A549 (cell line): Measurements from ENCODE around the gene MOK. TPM values are rescaled to one million over a fixed set of nuclear protein-coding genes. Genes with fewer than 3 reads are reported as not detected.
"Not testable (repeated sequence)": the region's sequence is repeated elsewhere in the genome, so short reads cannot be mapped to it uniquely, and the experiment has no call there.

Experiments
- ATAC-seq, 2 experiments: fragments of 200-7000 bp in 1 of 2; fragments of >200 bp in 1 of 2; cut with Nextera tagmentation in 1 of 2; cut with Tn5 transposase in 1 of 2; 3 replicates each; pipeline versions ENCODE4 v1.8.0 to v1.9.1; 2018 to 2020; ENCODE audit warnings: mild to moderate bottlenecking in 1 of 2, moderate library complexity in 1 of 2
- CTCF ChIA-PET: fragments of 300-600 bp; sonication (Branson Sonifier 250); formaldehyde crosslinking; extraction: SDS; loops from one replicate; lab custom pipeline; 2021; ENCODE audit warnings: antibody characterized with exemption, inconsistent platforms; lab: Yijun Ruan, JAX
- POLR2A ChIA-PET: fragments of 350-600 bp; formaldehyde crosslinking; extraction: SDS; loops from one replicate; lab custom pipeline; 2021; ENCODE audit warnings: antibody characterized with exemption, inconsistent platforms; lab: Yijun Ruan, JAX
- DNase-seq, 2 experiments: peaks; one replicate each; pipeline versions ENCODE4 v3.0.0 to v3.0.0-alpha.2; 2011 to 2016; ENCODE audit warnings: low read depth in 1 of 2, low spot score in 1 of 2
- FAIRE-seq: peaks from 2 replicates; lab custom pipeline; 2011; peaks lifted over from hg19 to GRCh38; lab: Jason Lieb, UNC
- H3K27ac ChIP-seq, 2 experiments: fragments of >200 bp; sonication (Bioruptor Twin); formaldehyde crosslinking; 3 replicates each; pipeline ENCODE4 v1.5.1; 2016 to 2017
- H3K4me1 ChIP-seq: fragments of >200 bp; sonication (Bioruptor Twin); formaldehyde crosslinking; 3 replicates; pipeline ENCODE4 v1.6.1; 2016
- H3K4me2 ChIP-seq: fragments of >200 bp; sonication (Bioruptor Twin); formaldehyde crosslinking; 3 replicates; pipeline ENCODE4 v1.6.1; 2016
- H3K4me3 ChIP-seq: fragments of >200 bp; sonication (Bioruptor Twin); formaldehyde crosslinking; 3 replicates; pipeline ENCODE4 v1.5.1; 2016
- H3K9me3 ChIP-seq: fragments of >200 bp; sonication (Bioruptor Twin); formaldehyde crosslinking; 3 replicates; pipeline ENCODE4 v1.6.1; 2016
- ATOH8 ChIP-seq: fragments of 250-450 bp; sonication (Bioruptor Pico); IDR thresholded peaks from 2 replicates; pipeline ENCODE4 v1.5.0; 2020; ENCODE audit warnings: low read depth, mild to moderate bottlenecking, moderate library complexity
- BCL3 ChIP-seq: fragments of >200 bp; sonication (Bioruptor Twin); formaldehyde crosslinking; IDR thresholded peaks from 3 replicates; pipeline ENCODE4 v1.6.1; 2016
- CHD4 ChIP-seq: fragments of 200-600 bp; sonication (generic); IDR thresholded peaks from 2 replicates; pipeline ENCODE4 v1.6.1; 2016; ENCODE audit warnings: antibody characterized with exemption, mild to moderate bottlenecking, borderline replicate concordance
- ELK1 ChIP-seq: fragments of 150-350 bp; IDR thresholded peaks from 2 replicates; pipeline ENCODE4 v1.6.1; 2014; ENCODE audit warnings: low read depth, mild to moderate bottlenecking, low read length
- ESRRA ChIP-seq: fragments of 150-350 bp; IDR thresholded peaks from 2 replicates; pipeline ENCODE4 v1.6.1; 2014; ENCODE audit warnings: mild to moderate bottlenecking, low read length, borderline replicate concordance
- FOSL2 ChIP-seq, 2 experiments: fragments of 450-650 bp in 1 of 2; fragments of >200 bp in 1 of 2; sonication (Bioruptor Twin) in 1 of 2; formaldehyde crosslinking; IDR thresholded peaks; 2 replicates each; pipeline versions ENCODE4 v1.5.0 to v1.6.1; 2016 to 2020; ENCODE audit warnings: mild to moderate bottlenecking in 1 of 2, moderate library complexity in 1 of 2
- HOXA7 ChIP-seq: fragments of 250-450 bp; sonication (Bioruptor Pico); IDR thresholded peaks from 2 replicates; pipeline ENCODE4 v1.5.0; 2020; ENCODE audit warnings: mild to moderate bottlenecking, moderate library complexity
- KDM5A ChIP-seq: fragments of 200-600 bp; sonication (generic); IDR thresholded peaks from 2 replicates; pipeline ENCODE4 v1.6.1; 2016; ENCODE audit warnings: antibody characterized with exemption, mild to moderate bottlenecking
- NFE2L2 ChIP-seq: fragments of 150-350 bp; conservative IDR thresholded peaks from 2 replicates; pipeline ENCODE4 v1.6.1; 2014; ENCODE audit warnings: low read length
- PHF8 ChIP-seq: fragments of 200-600 bp; sonication (generic); IDR thresholded peaks from 2 replicates; pipeline ENCODE4 v1.6.1; 2016; ENCODE audit warnings: low read depth, mild to moderate bottlenecking, antibody characterized with exemption, moderate library complexity, borderline replicate concordance
- POLR2A ChIP-seq: IDR thresholded peaks from 2 replicates; pipeline ENCODE4 v1.6.1; 2012; ENCODE audit warnings: mild to moderate bottlenecking, low read length
- RCOR1 ChIP-seq: fragments of 150-350 bp; IDR thresholded peaks from 2 replicates; pipeline ENCODE4 v1.6.1; 2014; ENCODE audit warnings: antibody characterized with exemption, low read length, low read depth
- RFX5 ChIP-seq: fragments of 450-650 bp; IDR thresholded peaks from 2 replicates; pipeline ENCODE4 v1.7.1; 2014; ENCODE audit warnings: antibody characterized with exemption, mild to moderate bottlenecking, moderate library complexity
- SMC3 ChIP-seq: fragments of >200 bp; sonication (Bioruptor Twin); formaldehyde crosslinking; IDR thresholded peaks from 3 replicates; pipeline ENCODE4 v1.6.1; 2018; ENCODE audit warnings: inconsistent platforms
- TFCP2L1 ChIP-seq: fragments of 250-450 bp; sonication (Bioruptor Pico); IDR thresholded peaks from 2 replicates; pipeline ENCODE4 v1.5.0; 2021; ENCODE audit warnings: mild to moderate bottlenecking
- USF2 ChIP-seq: fragments of 450-650 bp; IDR thresholded peaks from 2 replicates; pipeline ENCODE4 v1.6.1; 2014; ENCODE audit warnings: antibody characterized with exemption
- ZC3H11A ChIP-seq: fragments of 450-650 bp; IDR thresholded peaks from 2 replicates; pipeline ENCODE4 v1.6.1; 2014; ENCODE audit warnings: antibody characterized with exemption, mild to moderate bottlenecking
- ZSCAN20 ChIP-seq: fragments of 250-450 bp; sonication (Bioruptor Pico); IDR thresholded peaks from 2 replicates; pipeline ENCODE4 v1.8.0; 2022; ENCODE audit warnings: mild to moderate bottlenecking, moderate library complexity
- WGBS: methylation state at CpG from one replicate; pipeline ENCODE4 v1.1.6; 2017; ENCODE audit errors: missing lambda C conversion rate; 5-methylcytosine and 5-hydroxymethylcytosine counted together
- polyA minus RNA-seq: library from RNA; depleted of rRNA, polyadenylated mRNA; stranded (reverse); fragments of >200 nt; gene quantifications from 2 replicates; pipeline ENCODE4 v1.2.3, GENCODE V29; 2011; rRNA and poly(A)+ RNA removed
- polyA plus RNA-seq, 4 experiments: library from polyadenylated mRNA; depleted of rRNA in 3 of 4; stranded (reverse); fragments of >200 nt; fragmentation: RNase III in 1 of 4; extraction: RNeasy Plus Mini Kit Qiagen cat#74134 plus additional on column Dnase treatment in 1 of 4; gene quantifications; 2 replicates in 3 of 4; 3 replicates in 1 of 4; pipeline ENCODE4 v1.2.3, GENCODE V29; 2011 to 2017

Gene MOK
- polyA plus RNA-seq (2011; rRNA removed) = 10.4 and 12.6 TPM in 2 replicates
- 21.3 and 23.1 TPM in 2 replicates for polyA plus RNA-seq (2012; cell fraction: cytosol; rRNA removed)
- 93.2 and 98.3 TPM in 2 replicates for polyA plus RNA-seq (2012; cell fraction: nucleus; rRNA removed)
- polyA plus RNA-seq (2017; fragmentation: RNase III; extraction: RNeasy Plus Mini Kit Qiagen cat#74134 plus additional on column Dnase treatment) = 18.5 to 25.1 TPM (median 19.3 TPM) in 3 replicates
- polyA minus RNA-seq = 8.8 and 11.1 TPM in 2 replicates

- peak; percentile 93 to 97 for ATAC-seq
- 2% methylated on average over 38 of the region's 53 CpGs for WGBS
- FAIRE-seq = peak; percentile 89
- DNase-seq = peak; percentile 96 to 98
- no peaks in the 10 kb centered on the region for H3K9me3 ChIP-seq
- TF ChIP-seq ZC3H11A (no peak), SMC3 (0 out of 3 replicates have a peak, but pooled peaks have one; percentile 4), RFX5 (peak; percentile 60; the same call in 1 of the 2 replicates), PHF8 (peak; percentile 40; the same call in 1 of the 2 replicates), KDM5A (peak; percentile 55; the same call in 1 of the 2 replicates)
- TF ChIP-seq, all 56 proteins: peak for 4
- Histone ChIP-seq H3K27ac (peak within 1 kb of the TSS; percentile 79 to 89), H3K4me3 (peak within 1 kb of the TSS; percentile 87), H3K4me2 (peak within 1 kb of the TSS; percentile 89), H3K4me1 (peaks cover 9% of the 10 kb centered on the region; the same call in 1 of the 3 replicates)
- POLR2A ChIA-PET = interaction anchor here (0.5 to 1.4 kb wide), 4 partner anchors 10 to 24 kb away, joined by 3 to 6 read pairs (median 4); partner anchors contain the start of gene ZNF839
- CTCF ChIA-PET = interaction anchor here (0.7 to 6.1 kb wide), 6 partner anchors 9 to 84 kb away, joined by 3 to 36 read pairs (median 4); no protein-coding TSS in a partner anchor
Measured at GRCh38 chr14:102304611-102305506, at the start of gene MOK. Gene MOK (minus strand): TSS chr14:102305164. CDS start chr14:102304968, 196 bp downstream.

GRCh38 chr14:102353126-102353619, 48.2 kb upstream of the MOK start:
- WGBS = 85% methylated on average over 8 of the region's 8 CpGs
- no peak for FAIRE-seq
- no peak for ATAC-seq
- POLR2A ChIA-PET = no interaction called here
- Histone ChIP-seq H3K4me3 (no peak overlapping the region), H3K9me3 (no peaks in the 10 kb centered on the region), H3K4me2 (no peak overlapping the region), H3K4me1 (no peaks in the 10 kb centered on the region), H3K27ac (no peak overlapping the region)
- DNase-seq = no peak
- CTCF ChIA-PET = no interaction called here
- TF ChIP-seq NFE2L2 (no peak), ESRRA (no peak), ATOH8 (CRISPR knock-in tag) (no peak)

GRCh38 chr14:102352213-102352612, 47.2 kb upstream of the MOK start:
- ATAC-seq (no peak), FAIRE-seq (no peak), DNase-seq (no peak)
- no peaks in the 10 kb centered on the region for H3K4me1 ChIP-seq
- H3K4me2 ChIP-seq = no peak overlapping the region
- TF ChIP-seq TFCP2L1 (no peak), BCL3 (no peak), ELK1 (no peak), FOSL2 (IDR thresholded peaks at IDR 0.05) (no peak), FOSL2 (CRISPR knock-in tag; IDR thresholded peaks at IDR 0.05) (no peak), SMC3 (no peak), RCOR1 (no peak), POLR2A (no peak), ZSCAN20 (CRISPR knock-in tag) (no peak), KDM5A (no peak), USF2 (no peak), NFE2L2 (no peak), RFX5 (no peak), ESRRA (no peak), CHD4 (no peak), HOXA7 (CRISPR knock-in tag) (no peak)
- no peaks in the 10 kb centered on the region for H3K9me3 ChIP-seq
- POLR2A ChIA-PET = interaction anchor here (0.8 kb wide), 1 partner anchor 10 kb away, joined by 3 read pairs; the partner anchor contains the start of genes CINP and TECPR2
- no peak overlapping the region for H3K27ac ChIP-seq
- H3K4me3 ChIP-seq = no peak overlapping the region
- CTCF ChIA-PET = no interaction called here
- WGBS = 95% methylated on average over 4 of the region's 4 CpGs

- ATAC-seq, CTCF ChIA-PET, H3K4me2 ChIP-seq, H3K4me1 ChIP-seq, H3K4me3 ChIP-seq, H3K27ac ChIP-seq, FAIRE-seq, DNase-seq, H3K9me3 ChIP-seq: not testable (repeated sequence)
- WGBS = 95% methylated on average over 9 of the region's 9 CpGs
- POLR2A ChIA-PET = interaction anchor here (0.8 kb wide), 1 partner anchor 11 kb away, joined by 3 read pairs; the partner anchor contains the start of genes CINP and TECPR2
Measured at GRCh38 chr14:102351593-102351992, 46.6 kb upstream of the MOK start.
